Psoas muscle (tissue), 8 donors: ENCODE data around the gene R3HDM2. TPM values are rescaled to one million over a fixed set of nuclear protein-coding genes. Genes with fewer than 3 reads are reported as not detected.

Source experiments
- ATAC-seq, 4 donors: fragments of 200-7000 bp; cut with Tn5 transposase; one replicate each; pipeline ENCODE4 v1.9.1; 2020; ENCODE audit warnings: moderate library complexity in 3 of 4, mild to moderate bottlenecking in 2 of 4
- DNase-seq, 2 donors: peaks; one replicate each; pipeline ENCODE4 v3.0.0-alpha.2; 2020
- H3K27ac ChIP-seq: fragments of 200-600 bp; one replicate; pipeline ENCODE4 v1.8.0; 2022
- H3K27me3 ChIP-seq, 3 donors: fragments of 200-600 bp in 1 of 3; one replicate each; pipeline versions ENCODE4 v1.6.1 to v1.8.0; 2013 to 2022; ENCODE audit warnings: low read length in 2 of 3, mild to moderate bottlenecking in 2 of 3, moderate library complexity in 1 of 3; ENCODE audit not compliant: insufficient read depth in 3 of 3
- H3K36me3 ChIP-seq, 2 donors: fragments of 200-600 bp in 1 of 2; one replicate each; pipeline versions ENCODE4 v1.6.1 to v1.8.0; 2013 to 2022; ENCODE audit warnings: low read depth in 1 of 2, mild to moderate bottlenecking in 1 of 2, moderate library complexity in 1 of 2; ENCODE audit not compliant: insufficient read depth in 1 of 2
- H3K4me1 ChIP-seq: fragments of 200-600 bp; one replicate; pipeline ENCODE4 v1.8.0; 2022
- H3K4me3 ChIP-seq: fragments of 200-600 bp; one replicate; pipeline ENCODE4 v1.8.0; 2022; ENCODE audit warnings: mild to moderate bottlenecking
- H3K9me3 ChIP-seq: fragments of 200-600 bp; one replicate; pipeline ENCODE4 v1.8.0; 2022
- CTCF ChIP-seq: fragments of 200-600 bp; IDR thresholded peaks from one replicate; pipeline ENCODE4 v1.8.0; 2022; ENCODE audit warnings: antibody characterized with exemption
- WGBS, 3 donors: extraction: QIAGEN DNeasy Blood & Tissue Kit; methylation state at CpG; one replicate each; pipeline versions ENCODE4 v1.1.6 to v1.1.7; 2013; 5-methylcytosine and 5-hydroxymethylcytosine counted together
- intact Hi-C, 2 donors: fragments of 100-400 bp; cut with DNase I; formaldehyde crosslinking; loops; one replicate each; pipeline versions ENCODE4 v1.11.0 to v1.14.2; 2022
- polyA plus RNA-seq, 3 donors: library from polyadenylated mRNA; stranded (reverse); fragments of 200-250 nt; gene quantifications; one replicate each; pipeline ENCODE4 v1.2.3, GENCODE V29; 2013
- total RNA-seq, 4 donors: library from RNA; stranded (reverse); fragmentation: NEBNext Ultra II Directional in 2 of 4; extraction: Animal tissue kit (Norgen Biotek cat#: 25700) in 2 of 4; gene quantifications; one replicate each; pipeline versions ENCODE4 v1.2.1 to v1.2.4, GENCODE V29; 2021 to 2023
- donor health status: healthy with polysubstance abuse.
- donor health status: DM: no; HTN: no; CAD: no; lungs with moderate emphysema.
- donor health status: Bipolar disorder and iron deficiency.
- donor health status: healthy.
- donor health status: DM: yes; HTN: yes; CAD: no.
- donor health status: DM: no; HTN: no; CAD: no.
- donor health status: DM: no; HTN: no; CAD: no.
- donor health status: DM: yes; HTN: yes; CAD: no.

Gene R3HDM2
- total and polyA plus RNA-seq, 7 donors = 12.1 to 64.9 (median 41.4) TPM

DNA sequence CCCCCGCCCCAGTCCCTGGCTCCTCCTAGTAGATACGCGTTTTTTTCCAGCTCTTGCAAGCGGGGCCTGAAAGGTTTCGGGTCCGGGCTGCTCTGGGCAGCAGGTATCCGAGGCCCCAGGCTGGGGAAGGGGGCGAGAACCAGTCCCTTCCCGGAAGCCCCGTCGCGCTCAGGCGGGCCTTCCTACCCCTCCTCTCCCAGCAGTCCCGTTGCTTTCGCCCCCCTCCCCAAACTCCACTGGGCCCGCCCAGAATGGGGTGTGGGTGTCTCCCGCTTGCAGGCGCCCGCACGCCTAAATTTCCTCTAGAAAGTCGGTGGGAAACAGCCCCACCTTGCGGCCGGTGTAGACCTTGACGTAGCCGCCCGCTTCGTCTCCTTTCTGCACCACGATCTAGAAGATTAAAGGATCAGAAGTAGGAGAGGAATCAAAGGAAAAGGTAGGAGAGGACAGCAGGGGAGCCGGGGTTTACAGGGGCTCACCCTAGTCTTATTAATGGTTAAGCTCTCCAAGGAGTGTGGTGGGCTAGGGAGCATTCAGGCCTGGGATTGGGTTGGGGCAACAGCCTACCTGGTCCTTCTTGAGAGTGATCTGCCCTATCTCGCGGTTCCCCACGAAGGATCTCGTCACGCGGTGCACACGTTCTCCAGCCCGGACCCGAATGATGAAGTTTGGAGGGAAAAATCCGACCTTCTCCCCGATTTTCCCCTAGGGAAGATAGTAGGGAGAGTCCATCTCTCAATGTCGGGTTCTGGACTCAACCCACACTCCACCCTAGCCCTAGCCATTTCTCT lies 187.1 kb downstream of the R3HDM2 start:
- intact Hi-C loops = loop anchor here in 1 of 2 donors (1.0 kb wide), 1 partner anchor 30 kb away; no protein-coding TSS in a partner anchor
- peak overlapping the region; percentile 56 for H3K4me3 ChIP-seq
- H3K4me1 ChIP-seq = peaks cover 67% of the 10 kb centered on the region
- TF ChIP-seq CTCF = peak; percentile 67
- ATAC-seq = peak in 3 of 4 donors; percentile 12 to 32 (median 31)
- no peaks in the 10 kb centered on the region for H3K9me3 ChIP-seq
- H3K27me3 ChIP-seq = peaks cover 0 to 5% (median 0%) of the 10 kb centered on the region in 3 donors
- H3K27ac ChIP-seq = peak overlapping the region; percentile 68
- peak; percentile 81 to 86 for DNase-seq
- peaks cover 0 to 54% of the 10 kb centered on the region in 2 donors for H3K36me3 ChIP-seq
- WGBS, 3 donors = 14 to 28% (median 19%) methylated on average over 38 to 41 of the region's 41 CpGs

- H3K9me3 ChIP-seq = no peaks in the 10 kb centered on the region
- WGBS, 3 donors = 4 to 12% (median 5%) methylated on average over 43 to 45 of the region's 45 CpGs
- peaks cover 66% of the 10 kb centered on the region for H3K4me1 ChIP-seq
- intact Hi-C loops = loop anchor here in 1 of 2 donors (1.0 kb wide), 1 partner anchor 30 kb away; no protein-coding TSS in a partner anchor
- peaks cover 0 to 11% (median 0%) of the 10 kb centered on the region in 3 donors for H3K27me3 ChIP-seq
- H3K27ac ChIP-seq = peak overlapping the region; percentile 68
- peak; percentile 56 to 76 for DNase-seq
- peaks cover 0 to 45% of the 10 kb centered on the region in 2 donors for H3K36me3 ChIP-seq
- ATAC-seq = peak; percentile 4 to 30 (median 28)
- TF ChIP-seq CTCF = peak; percentile 45
- peak overlapping the region; percentile 56 for H3K4me3 ChIP-seq
Observed at GRCh38 chr12:57242691-57243454, 188.0 kb downstream of the R3HDM2 start.

GRCh38 chr12:57242329-57242690 lies 188.5 kb downstream of the R3HDM2 start:
- peak overlapping the region; percentile 68 for H3K27ac ChIP-seq
- DNase-seq = peak; percentile 66 to 91
- H3K4me1 ChIP-seq = peaks cover 62% of the 10 kb centered on the region
- intact Hi-C loops = no loop called here
- no peaks in the 10 kb centered on the region for H3K9me3 ChIP-seq
- 2 to 3% (median 2%) methylated on average over 7 to 18 of the region's 18 CpGs for WGBS, 3 donors
- ATAC-seq = peak; percentile 25 to 61 (median 52)
- peaks cover 0 to 40% of the 10 kb centered on the region in 2 donors for H3K36me3 ChIP-seq
- no peak for TF ChIP-seq CTCF
- H3K4me3 ChIP-seq = peak overlapping the region; percentile 56
- peaks cover 0 to 11% (median 0%) of the 10 kb centered on the region in 3 donors for H3K27me3 ChIP-seq

DNA sequence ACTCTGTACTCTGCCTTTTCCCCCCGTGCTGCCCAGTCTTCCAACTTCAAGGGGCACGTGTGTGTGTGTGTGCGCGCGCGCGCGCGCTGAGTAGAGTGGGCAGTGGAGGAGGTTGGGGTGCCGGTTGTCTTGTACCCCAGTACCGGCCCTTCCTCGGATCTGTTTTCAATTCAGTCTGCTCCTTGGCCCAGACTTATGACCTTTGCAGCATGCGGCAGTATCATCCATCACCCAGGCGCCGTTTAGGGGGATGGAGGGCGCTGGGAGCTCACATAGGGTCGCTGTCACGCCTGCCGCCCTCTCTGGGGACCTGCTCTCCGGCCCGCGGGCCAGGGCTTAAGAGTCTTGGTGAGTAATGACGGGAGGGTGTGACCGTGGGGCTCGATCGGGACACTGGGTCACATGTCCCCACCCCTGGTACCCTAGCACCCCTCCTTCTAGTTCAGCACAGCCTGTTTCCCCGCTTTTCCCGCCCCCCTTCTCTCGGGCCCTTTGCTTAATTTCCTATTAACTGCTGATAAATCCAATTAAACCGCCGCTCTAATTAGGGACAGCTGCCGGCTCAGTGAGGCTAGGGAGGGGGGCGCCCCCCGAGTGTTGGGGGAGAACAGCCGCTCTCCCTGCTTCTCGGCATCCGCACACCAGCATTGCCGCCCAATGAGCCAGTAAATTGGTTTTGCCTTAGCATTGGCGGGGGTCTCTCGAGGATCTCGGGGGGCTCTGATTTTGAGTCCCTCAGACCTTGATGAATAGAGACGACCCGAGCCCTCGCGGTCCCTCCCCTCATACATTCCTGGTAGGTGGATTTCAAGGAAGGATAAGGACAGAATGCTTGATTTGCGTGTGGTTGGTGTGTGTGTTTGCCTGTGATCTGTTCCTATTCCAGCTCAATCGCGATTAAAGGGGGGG lies 189.2 kb downstream of the R3HDM2 start:
- no peaks in the 10 kb centered on the region for H3K9me3 ChIP-seq
- DNase-seq (peak; percentile 29 to 67), ATAC-seq (peak; percentile 4 to 16 (median 10))
- peak overlapping the region; percentile 65 for H3K4me3 ChIP-seq
- H3K27ac ChIP-seq = peak overlapping the region; percentile 61
- peaks cover 0 to 33% of the 10 kb centered on the region in 2 donors for H3K36me3 ChIP-seq
- H3K27me3 ChIP-seq = peaks cover 0 to 13% (median 0%) of the 10 kb centered on the region in 3 donors
- no peak for TF ChIP-seq CTCF
- H3K4me1 ChIP-seq = peaks cover 57% of the 10 kb centered on the region
- intact Hi-C loops = no loop called here
- WGBS, 3 donors = 14 to 17% (median 15%) methylated on average over 48 of the region's 48 CpGs
